Measurements from ENCODE around the gene GATA2.

Gene GATA2

GRCh38 chr3:128468285-128468790 lies 24.7 kb downstream of the GATA2 start:
- no peak for TF ChIP-seq CTCF (conservative IDR thresholded peaks at IDR 0.05; ENCODE audit: low read length)
- no peak for DNase-seq (ENCODE audit: low read depth)
- no peak overlapping the region for H3K4me3 ChIP-seq (ENCODE audit: low read length)

DNA sequence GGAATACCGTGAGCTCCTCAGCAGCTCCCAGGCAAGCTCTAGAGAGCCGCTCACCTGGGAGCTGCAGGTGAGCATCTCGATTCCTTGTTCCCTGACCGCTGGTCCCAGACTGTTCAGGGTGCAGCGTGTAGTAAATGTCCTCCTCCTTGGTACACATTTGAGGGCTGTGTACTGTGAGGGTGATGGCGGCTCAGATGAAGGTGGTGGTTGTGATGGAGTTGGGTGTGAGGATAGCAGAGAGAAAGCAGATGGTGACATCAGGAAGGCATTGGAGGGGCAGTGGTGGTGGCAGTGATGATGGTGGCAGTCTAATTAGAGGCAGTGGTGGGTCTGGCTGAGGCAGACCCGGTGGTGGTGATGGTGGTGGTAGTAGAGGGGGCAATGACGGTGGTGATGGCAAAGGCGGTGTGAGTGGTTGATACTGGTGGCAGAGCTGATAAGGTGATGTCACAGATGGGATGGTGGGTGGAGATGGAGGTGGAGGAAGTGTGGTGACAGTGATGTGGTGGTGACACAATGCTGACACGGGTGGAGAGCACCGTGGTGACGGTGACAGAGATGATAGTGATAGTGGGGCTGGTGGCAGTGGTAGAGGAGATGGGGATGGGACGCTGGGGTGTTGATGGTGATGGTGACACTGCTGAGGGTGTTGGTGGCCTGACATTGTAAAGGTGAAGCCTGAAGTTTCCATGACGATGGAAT lies 26.0 kb downstream of the GATA2 start, which contains the start of gene DNAJB8:
DNAJB8 (minus strand) TSS at position 51 of the 702 bp plus-strand sequence. CDS start 3,645 bp downstream, outside the sequence.
- no peak within 1 kb of the TSS for H3K4me3 ChIP-seq (ENCODE audit: low read length)
- no peak for DNase-seq (ENCODE audit: low read depth)
- no peak for TF ChIP-seq CTCF (conservative IDR thresholded peaks at IDR 0.05; ENCODE audit: low read length)

DNA sequence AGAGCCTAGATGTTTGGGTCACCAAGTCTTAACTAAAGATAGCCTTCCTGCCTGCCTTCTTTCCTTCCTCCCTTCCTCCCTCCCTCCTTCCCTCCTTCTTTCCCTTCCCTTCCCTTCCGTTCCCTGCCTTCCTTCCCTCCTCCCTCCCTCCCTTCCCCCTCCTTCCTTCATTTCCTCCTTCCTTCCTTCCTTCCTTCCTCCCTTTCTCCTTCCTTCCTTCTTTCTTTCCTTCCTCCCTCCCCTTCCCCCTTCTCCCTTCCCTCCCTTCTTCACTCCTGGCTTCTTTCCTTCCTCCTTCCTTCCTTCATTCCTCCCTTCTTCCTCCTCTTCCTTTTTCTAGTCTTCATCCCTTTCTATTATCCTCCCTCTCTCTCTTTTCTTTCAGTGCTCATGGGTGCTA lies 28.3 kb downstream of the GATA2 start:
- TF ChIP-seq CTCF (conservative IDR thresholded peaks at IDR 0.05; ENCODE audit: low read length): no peak
- no peak for DNase-seq (ENCODE audit: low read depth)
- no peak overlapping the region for H3K4me3 ChIP-seq (ENCODE audit: low read length)

DNA sequence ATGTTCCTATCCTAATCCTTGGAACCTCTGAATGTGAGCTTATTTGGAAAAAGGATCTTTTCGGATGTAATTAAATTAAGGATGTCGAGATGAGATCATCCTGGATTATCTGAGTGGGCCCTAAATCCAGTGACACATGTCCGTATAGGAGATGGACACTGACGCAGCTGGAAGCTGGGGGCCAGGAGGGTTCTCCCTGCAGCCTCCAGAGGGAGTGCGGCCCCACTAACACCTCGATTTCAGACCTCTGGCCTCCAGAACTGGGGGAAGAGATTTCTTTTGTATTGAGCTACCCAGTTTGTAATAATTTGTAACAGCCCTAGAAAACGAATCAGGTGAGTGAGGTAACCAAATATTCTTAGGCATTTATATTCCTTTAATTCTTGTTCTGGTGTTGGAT lies 28.8 kb downstream of the GATA2 start:
- H3K4me3 ChIP-seq (ENCODE audit: low read length): no peak overlapping the region
- no peak for DNase-seq (ENCODE audit: low read depth)
- TF ChIP-seq CTCF (conservative IDR thresholded peaks at IDR 0.05; ENCODE audit: low read length): no peak; the same call in 1 of the 2 replicates

DNA sequence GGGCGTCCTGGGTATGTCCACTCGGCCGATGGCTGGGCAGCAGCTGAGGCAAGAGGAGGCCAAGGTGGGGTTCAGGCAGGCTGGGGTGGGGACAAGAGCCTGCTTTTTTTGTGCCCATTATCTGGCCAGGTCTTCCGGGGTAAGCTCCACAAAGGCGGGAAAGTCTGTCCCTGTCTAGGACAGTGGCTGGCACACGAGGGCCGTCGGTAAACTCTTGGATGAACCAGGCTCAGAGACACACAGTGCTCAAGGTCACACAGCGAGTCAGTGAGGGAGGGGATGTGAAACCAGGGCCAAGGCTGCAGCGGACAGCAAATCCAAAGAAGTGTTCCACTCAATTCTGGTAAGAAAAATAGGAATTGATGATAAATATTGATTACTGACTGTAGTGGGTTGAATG lies 29.2 kb downstream of the GATA2 start:
- H3K4me3 ChIP-seq (ENCODE audit: low read length): no peak overlapping the region
- no peak for DNase-seq (ENCODE audit: low read depth)

DNA sequence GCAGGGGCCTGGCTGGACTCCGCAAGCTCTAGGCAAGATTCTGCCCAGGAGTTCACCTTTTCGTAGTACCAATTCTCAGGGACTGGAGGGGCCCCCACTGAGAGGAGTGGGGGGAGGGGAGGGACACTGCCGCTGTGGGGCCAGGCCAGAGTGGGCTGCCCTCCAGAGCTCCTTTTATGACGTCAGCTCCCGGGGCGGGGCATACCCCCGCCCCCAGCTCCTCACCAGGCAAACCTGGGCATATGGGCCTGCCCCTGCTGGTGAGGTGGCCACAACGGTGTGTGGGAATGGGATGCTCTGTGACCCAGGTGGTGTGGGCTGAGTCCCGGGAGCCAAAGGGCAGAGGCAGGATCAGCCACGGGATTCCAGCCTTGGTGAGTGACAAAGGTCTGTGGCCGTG lies 29.6 kb downstream of the GATA2 start:
- no peak overlapping the region for H3K4me3 ChIP-seq (ENCODE audit: low read length)
- no peak for DNase-seq (ENCODE audit: low read depth)
- no peak for TF ChIP-seq CTCF (conservative IDR thresholded peaks at IDR 0.05; ENCODE audit: low read length)

More for the DNA sequence above, 29.2 kb downstream of the GATA2 start:
- TF ChIP-seq CTCF (conservative IDR thresholded peaks at IDR 0.05; ENCODE audit: low read length): no peak

DNA sequence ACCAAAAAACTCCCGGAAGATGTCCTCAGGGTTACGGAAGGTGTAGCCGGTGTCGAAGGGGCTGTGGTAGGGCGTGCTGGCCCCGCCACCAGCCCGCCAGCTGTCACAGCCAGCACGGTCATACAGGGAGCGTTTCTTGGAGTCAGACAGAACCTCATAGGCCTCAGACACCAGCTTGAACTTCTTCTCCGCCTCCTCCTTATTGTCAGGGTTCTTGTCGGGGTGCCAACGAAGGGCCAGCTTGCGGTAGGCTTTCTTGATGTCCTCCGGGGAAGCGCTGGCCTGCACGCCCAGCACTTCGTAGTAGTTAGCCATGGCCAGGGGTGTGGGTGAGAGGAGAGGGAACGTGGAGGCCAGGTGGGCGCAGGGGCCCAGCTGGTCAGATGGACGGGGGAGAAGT lies 30.1 kb downstream of the GATA2 start:
- H3K4me3 ChIP-seq (ENCODE audit: low read length): no peak overlapping the region
- TF ChIP-seq CTCF (conservative IDR thresholded peaks at IDR 0.05; ENCODE audit: low read length): no peak
- no peak for DNase-seq (ENCODE audit: low read depth)
